DMS114 treated with DMSO at 0.1 percent for 48 hours (cell line): ENCODE data around the gene RNF220.
"Not testable (repeated sequence)": the region's sequence is repeated elsewhere in the genome, so short reads cannot be mapped to it uniquely, and the experiment has no call there.

Source experiments
- DNase-seq: peaks from one replicate; lab custom pipeline; 2025; ENCODE audit not compliant: unreplicated experiment; lab: John Stamatoyannopoulos, UW

The RNF220 gene

GRCh38 chr1:44545961-44546360 is 140.9 kb downstream of the RNF220 start:
- no peak for DNase-seq

GRCh38 chr1:44546403-44547053 is 141.5 kb downstream of the RNF220 start:
- DNase-seq = no peak

- no peak for DNase-seq
These were observed 142.3 kb downstream of the RNF220 start for GRCh38 chr1:44547361-44547760.

- DNase-seq = no peak
These were observed 142.8 kb downstream of the RNF220 start for GRCh38 chr1:44547837-44548236.

- DNase-seq = no peak
These were observed 144.5 kb downstream of the RNF220 start for GRCh38 chr1:44549510-44549909.

GRCh38 chr1:44553127-44553758 is 148.2 kb downstream of the RNF220 start:
- DNase-seq = no peak

- no peak for DNase-seq
These were observed 148.7 kb downstream of the RNF220 start for GRCh38 chr1:44553771-44554170.

- DNase-seq = no peak
These were observed 149.7 kb downstream of the RNF220 start for GRCh38 chr1:44554706-44555105.

- DNase-seq = no peak
These were observed 152.7 kb downstream of the RNF220 start for GRCh38 chr1:44557778-44558177.

GRCh38 chr1:44558883-44559282 is 153.8 kb downstream of the RNF220 start:
- DNase-seq = no peak

GRCh38 chr1:44559330-44559729 is 154.3 kb downstream of the RNF220 start:
- DNase-seq = no peak

GRCh38 chr1:44559913-44560312 is 154.9 kb downstream of the RNF220 start:
- no peak for DNase-seq

GRCh38 chr1:44560696-44561095 is 155.6 kb downstream of the RNF220 start:
- DNase-seq = not testable (repeated sequence)

GRCh38 chr1:44565259-44565750 is 160.2 kb downstream of the RNF220 start:
- no peak for DNase-seq

GRCh38 chr1:44565833-44566232 is 160.8 kb downstream of the RNF220 start:
- DNase-seq = no peak

- DNase-seq = no peak
These were observed 161.4 kb downstream of the RNF220 start for GRCh38 chr1:44566281-44567046.

- no peak for DNase-seq
These were observed 163.3 kb downstream of the RNF220 start for GRCh38 chr1:44568128-44568900.

- no peak for DNase-seq
These were observed 164.4 kb downstream of the RNF220 start for GRCh38 chr1:44569491-44569890.

GRCh38 chr1:44571712-44572571 is 166.9 kb downstream of the RNF220 start:
- DNase-seq = no peak

GRCh38 chr1:44572572-44572879 is 167.5 kb downstream of the RNF220 start:
- no peak for DNase-seq
